WI38 (cell line): ENCODE measurements around the gene TTC32.
A peak's percentile ranks its signal among the peaks of the same experiment; 100 is the strongest.

Experiments
- H3K4me3 ChIP-seq: 2 replicates; pipeline ENCODE4 v1.5.1; 2011; ENCODE audit warnings: low read depth, mild to moderate bottlenecking, control low read depth, low read length
- CTCF ChIP-seq: IDR thresholded peaks from 2 replicates; pipeline ENCODE4 v1.5.1; 2012; ENCODE audit warnings: low read depth, mild to moderate bottlenecking, control low read depth, low read length

The TTC32 gene

GRCh38 chr2:19914266-19914975, 12.6 kb upstream of the TTC32 start:
- H3K4me3 ChIP-seq: no peak overlapping the region
- no peak for TF ChIP-seq CTCF

DNA sequence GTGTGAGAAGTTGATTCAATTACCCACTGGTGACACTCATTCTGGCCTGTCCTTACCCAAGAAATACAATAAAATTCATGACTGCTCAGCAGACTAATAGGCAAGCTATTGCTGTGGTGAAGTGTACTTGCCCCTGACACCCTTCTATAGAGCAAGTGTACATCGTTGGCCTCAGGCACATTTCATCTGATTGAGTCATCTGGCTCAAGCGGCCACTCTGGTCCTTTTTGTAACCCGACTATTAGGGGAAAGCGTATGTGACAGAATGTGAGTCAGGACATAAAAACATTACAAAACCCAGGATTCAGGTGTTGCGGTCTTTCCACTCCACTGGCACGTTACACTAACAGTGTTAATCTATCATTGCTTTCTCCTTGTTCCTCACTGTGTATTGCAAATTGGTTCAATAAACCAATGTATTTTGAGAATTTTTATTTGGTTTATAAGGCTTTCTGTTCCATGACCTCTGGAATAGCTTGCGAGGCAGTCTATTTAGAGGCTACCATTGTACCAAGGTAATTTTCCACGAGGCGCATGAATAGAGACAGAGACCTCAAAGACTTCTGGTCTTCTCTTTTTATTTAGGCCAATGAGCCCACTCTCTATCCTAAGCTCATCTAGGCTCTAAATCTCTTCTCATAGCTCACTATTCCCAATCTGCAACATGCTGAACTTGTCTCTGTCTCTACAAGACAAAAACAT, 10.2 kb upstream of the TTC32 start:
- TF ChIP-seq CTCF: no peak
- H3K4me3 ChIP-seq: no peak overlapping the region

DNA sequence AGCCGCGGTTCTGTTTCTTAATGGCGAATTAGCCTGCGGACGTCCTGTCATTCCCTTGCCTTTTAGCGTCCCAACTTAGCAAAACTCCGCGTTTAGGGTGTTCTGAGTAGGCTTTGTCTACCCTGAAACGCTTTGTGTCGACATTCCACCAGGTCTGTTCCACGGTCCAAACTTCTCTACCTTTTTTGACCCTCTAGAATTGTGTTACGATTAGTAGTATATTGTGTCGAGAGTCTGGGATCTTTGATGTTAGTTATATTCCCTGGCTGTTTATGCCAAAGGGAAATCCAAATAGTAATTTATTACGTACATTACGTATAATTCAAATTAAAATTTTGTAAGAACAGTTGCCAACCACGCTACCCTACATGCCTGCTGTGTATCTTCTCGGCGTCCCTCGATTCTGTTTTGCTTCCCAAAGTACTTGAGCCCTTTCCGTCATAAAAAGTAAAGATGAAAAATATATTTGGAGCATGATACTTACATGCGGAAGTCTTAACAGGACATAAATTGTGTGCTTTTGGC, 495 bp upstream of the TTC32 start:
- no peak for TF ChIP-seq CTCF
- peak overlapping the region; percentile 95 for H3K4me3 ChIP-seq

DNA sequence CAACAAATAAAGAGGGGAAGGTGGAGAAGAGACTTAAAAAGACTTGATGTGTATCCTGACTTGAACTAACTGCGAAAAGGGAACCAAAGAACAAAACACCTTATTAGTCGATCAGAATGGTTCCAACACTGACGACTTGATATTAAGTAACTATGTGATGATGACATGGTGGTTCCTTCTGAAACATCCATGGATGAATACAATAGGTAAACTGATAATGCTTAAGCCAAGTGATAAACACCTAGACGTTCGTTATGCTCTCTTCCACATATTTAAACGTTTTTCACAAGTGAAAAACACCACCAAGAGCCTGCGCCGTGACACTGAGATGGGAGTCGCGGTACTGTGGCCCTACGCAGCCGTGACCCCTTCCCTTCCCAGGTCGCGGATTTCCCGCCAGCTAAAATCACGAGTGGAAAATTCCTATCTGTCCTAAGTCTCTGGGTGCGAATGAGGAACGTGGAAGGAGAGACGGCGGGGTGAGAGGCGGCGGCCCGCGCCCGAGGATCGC, 797 bp downstream of the TTC32 start:
- no peak for TF ChIP-seq CTCF
- peak overlapping the region; percentile 95 for H3K4me3 ChIP-seq

GRCh38 chr2:19899985-19900930, 1.5 kb downstream of the TTC32 start:
- H3K4me3 ChIP-seq: peak overlapping the region; percentile 95
- no peak for TF ChIP-seq CTCF

DNA sequence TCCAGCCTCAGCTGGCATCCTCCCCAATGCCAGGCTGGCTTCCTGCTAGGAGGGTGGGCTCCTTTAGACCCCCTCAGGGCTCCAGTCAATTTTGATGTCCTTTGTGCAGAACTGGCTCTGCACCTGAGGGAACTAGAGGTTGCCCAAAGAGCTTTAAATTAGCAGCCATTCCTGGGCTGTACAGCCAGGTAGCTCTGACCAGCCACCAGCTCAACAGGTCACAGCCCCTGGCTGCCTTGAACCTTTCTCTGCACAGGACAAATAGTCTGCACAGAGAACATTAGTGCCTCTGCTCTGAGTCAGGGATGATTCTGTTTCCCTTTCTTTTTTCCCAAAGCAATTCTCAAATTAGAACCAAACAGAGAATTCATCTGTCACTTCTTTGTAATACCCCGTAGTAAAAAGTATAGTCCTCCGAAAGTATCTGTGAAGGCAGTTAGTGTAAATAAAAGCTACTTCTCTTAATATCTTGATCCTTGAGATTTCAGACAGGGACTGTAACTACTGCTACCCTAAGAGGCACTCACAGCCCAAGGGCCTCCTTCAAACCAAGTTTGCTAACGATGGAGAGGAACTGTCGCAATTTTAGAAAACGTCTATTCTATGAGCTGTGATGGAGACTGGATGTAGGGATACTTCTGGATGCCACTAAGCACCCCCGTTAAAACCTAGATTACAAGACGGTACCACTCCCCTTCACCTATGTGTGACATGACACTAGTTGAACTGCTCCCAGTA, 3.0 kb downstream of the TTC32 start:
- H3K4me3 ChIP-seq: no peak overlapping the region
- no peak for TF ChIP-seq CTCF
